SK-N-SH treated with all-trans-retinoic acid at 6 μM for 48 hours (cell line): Measurements from ENCODE around the gene MNT.

ENCODE experiments used
- ARNTL ChIP-seq: fragments of 450-650 bp; formaldehyde crosslinking; IDR thresholded peaks from 2 replicates; pipeline ENCODE4 v1.5.0; 2020; ENCODE audit warnings: low read depth, mild to moderate bottlenecking, moderate library complexity, borderline replicate concordance
- CSDC2 ChIP-seq: fragments of 250-450 bp; sonication (Bioruptor Pico); IDR thresholded peaks from 2 replicates; pipeline ENCODE4 v1.5.0; 2020; ENCODE audit warnings: mild to moderate bottlenecking, moderate library complexity
- OSR1 ChIP-seq: fragments of 250-450 bp; sonication (Bioruptor Pico); IDR thresholded peaks from 2 replicates; pipeline ENCODE4 v1.8.0; 2022; ENCODE audit warnings: moderate library complexity, mild to moderate bottlenecking, inconsistent platforms
- PPARA ChIP-seq: fragments of 250-450 bp; sonication (Bioruptor Pico); IDR thresholded peaks from 2 replicates; pipeline ENCODE4 v1.5.0; 2020; ENCODE audit warnings: mild to moderate bottlenecking, borderline replicate concordance
- TOX ChIP-seq: fragments of 250-450 bp; sonication (Bioruptor Pico); IDR thresholded peaks from 2 replicates; pipeline ENCODE4 v1.8.0; 2021; ENCODE audit warnings: mild to moderate bottlenecking, moderate library complexity, borderline replicate concordance
- TF ChIP-seq, protein P1 (sequence below): fragments of 250-450 bp; sonication (Bioruptor Pico); IDR thresholded peaks from 2 replicates; pipeline ENCODE4 v1.8.0; 2020; ENCODE audit warnings: mild to moderate bottlenecking, moderate library complexity, borderline replicate concordance
- TF ChIP-seq, protein P2 (sequence below): fragments of 250-450 bp; sonication (Bioruptor Pico); IDR thresholded peaks from 2 replicates; pipeline ENCODE4 v1.8.0; 2021; ENCODE audit warnings: low read depth, mild to moderate bottlenecking, moderate library complexity, borderline replicate concordance

Gene MNT

DNA sequence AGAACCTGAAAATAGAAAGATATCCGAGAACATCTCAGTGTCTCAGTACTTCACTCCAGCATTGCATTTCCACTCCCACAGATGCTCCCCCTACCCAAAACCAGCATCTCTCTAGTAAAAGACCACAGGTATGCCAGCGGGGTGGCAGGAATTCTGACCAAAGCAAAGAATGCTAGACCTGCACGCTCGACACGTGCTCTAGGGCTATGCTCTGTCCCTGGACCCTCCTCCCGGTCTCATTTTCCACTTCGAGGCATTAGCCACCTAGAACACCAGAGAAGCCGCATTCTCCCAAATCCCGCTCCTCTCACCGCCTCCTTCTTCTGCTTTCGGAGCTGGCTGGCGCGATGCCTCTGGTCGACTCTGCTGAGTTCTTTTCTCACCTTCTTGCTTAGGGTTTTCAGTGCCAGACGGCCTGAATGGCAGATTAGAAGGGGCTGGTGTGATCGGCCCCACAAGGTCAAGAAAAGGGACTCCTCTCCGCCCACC is 65.1 kb downstream of the MNT start (continued):
- TF ChIP-seq, protein P1, sequence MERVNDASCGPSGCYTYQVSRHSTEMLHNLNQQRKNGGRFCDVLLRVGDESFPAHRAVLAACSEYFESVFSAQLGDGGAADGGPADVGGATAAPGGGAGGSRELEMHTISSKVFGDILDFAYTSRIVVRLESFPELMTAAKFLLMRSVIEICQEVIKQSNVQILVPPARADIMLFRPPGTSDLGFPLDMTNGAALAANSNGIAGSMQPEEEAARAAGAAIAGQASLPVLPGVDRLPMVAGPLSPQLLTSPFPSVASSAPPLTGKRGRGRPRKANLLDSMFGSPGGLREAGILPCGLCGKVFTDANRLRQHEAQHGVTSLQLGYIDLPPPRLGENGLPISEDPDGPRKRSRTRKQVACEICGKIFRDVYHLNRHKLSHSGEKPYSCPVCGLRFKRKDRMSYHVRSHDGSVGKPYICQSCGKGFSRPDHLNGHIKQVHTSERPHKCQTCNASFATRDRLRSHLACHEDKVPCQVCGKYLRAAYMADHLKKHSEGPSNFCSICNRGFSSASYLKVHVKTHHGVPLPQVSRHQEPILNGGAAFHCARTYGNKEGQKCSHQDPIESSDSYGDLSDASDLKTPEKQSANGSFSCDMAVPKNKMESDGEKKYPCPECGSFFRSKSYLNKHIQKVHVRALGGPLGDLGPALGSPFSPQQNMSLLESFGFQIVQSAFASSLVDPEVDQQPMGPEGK (CRISPR knock-in tag), result no peak
- TF ChIP-seq, protein P2, sequence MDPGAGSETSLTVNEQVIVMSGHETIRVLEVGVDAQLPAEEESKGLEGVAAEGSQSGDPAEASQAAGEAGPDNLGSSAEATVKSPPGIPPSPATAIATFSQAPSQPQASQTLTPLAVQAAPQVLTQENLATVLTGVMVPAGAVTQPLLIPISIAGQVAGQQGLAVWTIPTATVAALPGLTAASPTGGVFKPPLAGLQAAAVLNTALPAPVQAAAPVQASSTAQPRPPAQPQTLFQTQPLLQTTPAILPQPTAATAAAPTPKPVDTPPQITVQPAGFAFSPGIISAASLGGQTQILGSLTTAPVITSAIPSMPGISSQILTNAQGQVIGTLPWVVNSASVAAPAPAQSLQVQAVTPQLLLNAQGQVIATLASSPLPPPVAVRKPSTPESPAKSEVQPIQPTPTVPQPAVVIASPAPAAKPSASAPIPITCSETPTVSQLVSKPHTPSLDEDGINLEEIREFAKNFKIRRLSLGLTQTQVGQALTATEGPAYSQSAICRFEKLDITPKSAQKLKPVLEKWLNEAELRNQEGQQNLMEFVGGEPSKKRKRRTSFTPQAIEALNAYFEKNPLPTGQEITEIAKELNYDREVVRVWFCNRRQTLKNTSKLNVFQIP (CRISPR knock-in tag), result no peak
- TF ChIP-seq TOX (no peak), PPARA (no peak), ARNTL (no peak), CSDC2 (CRISPR knock-in tag) (no peak), OSR1 (CRISPR knock-in tag) (no peak)
- TF ChIP-seq, all 23 proteins: peak for 0
